GM06990 (cell line): Measurements from ENCODE around the gene TBC1D9.

Experiments used
- DNase-seq: peaks from one replicate; pipeline ENCODE4 v3.0.0-alpha.2; 2011; ENCODE audit not compliant: insufficient read length; ENCODE audit errors: extremely low read depth
- H3K27me3 ChIP-seq: replicated peaks from 2 replicates; pipeline ENCODE4 v1.6.0; 2011; ENCODE audit warnings: low read length; ENCODE audit not compliant: control insufficient read depth, insufficient read depth
- H3K36me3 ChIP-seq: 2 replicates; pipeline ENCODE4 v1.5.1; 2011; ENCODE audit warnings: low read length; ENCODE audit not compliant: control insufficient read depth, insufficient read depth
- H3K4me3 ChIP-seq: replicated peaks from 2 replicates; pipeline ENCODE4 v1.5.1; 2011; ENCODE audit warnings: low read depth, mild to moderate bottlenecking, control low read depth, low read length
- TF ChIP-seq, protein P1 (sequence below): IDR thresholded peaks from 2 replicates; pipeline ENCODE4 v1.5.1; 2011; ENCODE audit warnings: low read length, control low read depth, mild to moderate bottlenecking, inconsistent platforms; ENCODE audit not compliant: insufficient read depth, poor library complexity, severe bottlenecking

TBC1D9 gene

DNA sequence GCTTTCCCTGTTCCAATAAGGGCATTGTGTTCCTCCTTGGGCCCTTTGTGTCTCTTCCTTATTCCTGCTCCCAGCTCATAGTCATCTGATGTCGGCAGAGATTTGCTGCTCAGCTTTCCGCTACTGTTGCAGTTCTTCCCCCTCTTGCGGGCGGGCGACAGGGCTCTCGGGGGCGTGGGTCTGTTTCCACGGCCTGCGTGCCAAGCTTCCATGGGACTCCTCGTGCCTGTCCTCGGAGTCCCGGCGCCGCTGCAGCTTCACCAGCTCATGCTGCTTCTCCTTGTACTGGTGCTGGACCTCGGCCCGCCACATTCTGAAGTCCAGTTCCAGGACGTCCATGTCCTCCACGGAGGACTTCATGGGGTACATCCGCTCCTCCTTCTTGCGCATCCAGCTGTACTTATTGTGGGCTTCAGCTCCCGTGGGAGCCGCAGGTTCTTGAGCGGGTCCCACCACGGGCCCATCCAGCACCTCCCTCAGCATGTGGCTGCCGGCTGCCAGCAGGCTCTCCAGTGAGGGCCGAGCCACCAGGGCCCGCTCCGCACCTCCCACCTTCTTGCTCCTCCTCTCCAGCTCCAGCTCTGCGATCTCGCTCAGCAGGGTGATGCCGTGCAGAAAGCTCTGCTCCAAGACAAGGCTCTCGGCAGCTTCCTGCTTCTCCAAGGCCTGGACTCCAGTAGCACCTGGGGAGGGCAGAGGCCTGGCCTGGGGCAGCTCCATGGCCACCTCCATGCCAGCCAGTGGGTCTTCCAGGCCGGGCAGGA lies 113.3 kb downstream of the TBC1D9 start:
- H3K4me3 ChIP-seq = no peak overlapping the region
- TF ChIP-seq, protein P1, sequence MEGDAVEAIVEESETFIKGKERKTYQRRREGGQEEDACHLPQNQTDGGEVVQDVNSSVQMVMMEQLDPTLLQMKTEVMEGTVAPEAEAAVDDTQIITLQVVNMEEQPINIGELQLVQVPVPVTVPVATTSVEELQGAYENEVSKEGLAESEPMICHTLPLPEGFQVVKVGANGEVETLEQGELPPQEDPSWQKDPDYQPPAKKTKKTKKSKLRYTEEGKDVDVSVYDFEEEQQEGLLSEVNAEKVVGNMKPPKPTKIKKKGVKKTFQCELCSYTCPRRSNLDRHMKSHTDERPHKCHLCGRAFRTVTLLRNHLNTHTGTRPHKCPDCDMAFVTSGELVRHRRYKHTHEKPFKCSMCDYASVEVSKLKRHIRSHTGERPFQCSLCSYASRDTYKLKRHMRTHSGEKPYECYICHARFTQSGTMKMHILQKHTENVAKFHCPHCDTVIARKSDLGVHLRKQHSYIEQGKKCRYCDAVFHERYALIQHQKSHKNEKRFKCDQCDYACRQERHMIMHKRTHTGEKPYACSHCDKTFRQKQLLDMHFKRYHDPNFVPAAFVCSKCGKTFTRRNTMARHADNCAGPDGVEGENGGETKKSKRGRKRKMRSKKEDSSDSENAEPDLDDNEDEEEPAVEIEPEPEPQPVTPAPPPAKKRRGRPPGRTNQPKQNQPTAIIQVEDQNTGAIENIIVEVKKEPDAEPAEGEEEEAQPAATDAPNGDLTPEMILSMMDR = no peak
- no peaks in the 10 kb centered on the region for H3K27me3 ChIP-seq
- DNase-seq = no peak
- H3K36me3 ChIP-seq = no peaks in the 10 kb centered on the region

DNA sequence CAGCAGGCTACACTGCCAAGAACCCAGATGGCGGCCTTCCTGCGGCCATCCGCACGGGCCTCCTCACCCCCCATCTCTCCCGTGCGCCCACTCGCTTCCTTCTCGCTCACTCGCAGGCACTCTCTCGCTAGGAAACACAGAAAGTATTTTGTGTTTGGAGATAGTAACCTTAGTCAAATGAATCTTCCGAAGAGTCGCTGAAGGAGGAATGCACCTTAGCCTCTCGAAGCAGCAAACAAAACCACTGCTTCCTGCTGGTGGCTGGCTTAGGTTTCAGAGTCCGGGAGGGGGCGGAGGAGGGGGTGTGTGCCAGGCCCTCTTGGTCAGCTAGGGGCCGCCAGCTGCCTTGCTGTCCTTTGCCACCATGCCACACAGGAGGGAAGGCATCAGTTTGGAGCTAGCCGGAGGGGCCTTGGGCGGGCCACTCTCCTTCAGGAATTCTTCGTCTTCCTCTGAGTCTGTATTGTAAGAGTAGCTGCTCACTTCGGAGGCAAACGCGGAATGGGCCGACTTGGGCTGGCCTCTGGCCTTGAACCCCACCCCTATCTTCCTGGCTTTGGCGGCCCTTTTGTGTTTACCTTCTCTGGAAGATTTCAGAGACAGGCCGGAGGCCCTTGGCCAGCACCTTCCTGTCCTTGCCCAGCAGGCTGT lies 114.3 kb downstream of the TBC1D9 start:
- DNase-seq = no peak
- H3K4me3 ChIP-seq = no peak overlapping the region

DNA sequence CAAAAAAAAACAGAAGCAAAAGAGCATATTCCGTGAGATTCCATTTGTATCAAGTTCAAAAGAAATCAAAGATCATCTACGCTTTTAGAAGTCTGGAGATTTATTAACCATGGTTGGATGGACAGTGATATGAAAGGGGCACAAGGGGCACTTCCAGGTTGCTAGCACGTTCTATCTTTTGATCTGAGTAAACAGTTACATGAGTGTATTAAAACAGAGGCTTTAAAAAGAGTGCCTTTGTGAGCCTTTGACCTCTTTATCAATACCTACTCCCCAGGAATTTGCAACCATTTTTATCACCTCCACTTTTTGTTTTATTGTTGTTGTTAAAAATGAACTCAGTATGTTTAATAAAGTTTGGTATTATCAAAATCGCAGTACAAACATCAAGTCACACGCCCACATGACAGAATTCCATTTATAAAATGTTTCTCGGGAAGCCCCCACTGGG lies 115.1 kb downstream of the TBC1D9 start:
- no peak overlapping the region for H3K4me3 ChIP-seq
- no peaks in the 10 kb centered on the region for H3K27me3 ChIP-seq
- TF ChIP-seq, protein P1 = no peak
- DNase-seq = no peak
- H3K36me3 ChIP-seq = no peaks in the 10 kb centered on the region; the same call in 1 of the 2 replicates

More for the DNA sequence above, 114.3 kb downstream of the TBC1D9 start:
- H3K27me3 ChIP-seq = no peaks in the 10 kb centered on the region
- TF ChIP-seq, protein P1 = peak; percentile 16
- H3K36me3 ChIP-seq = no peaks in the 10 kb centered on the region; the same call in 1 of the 2 replicates

DNA sequence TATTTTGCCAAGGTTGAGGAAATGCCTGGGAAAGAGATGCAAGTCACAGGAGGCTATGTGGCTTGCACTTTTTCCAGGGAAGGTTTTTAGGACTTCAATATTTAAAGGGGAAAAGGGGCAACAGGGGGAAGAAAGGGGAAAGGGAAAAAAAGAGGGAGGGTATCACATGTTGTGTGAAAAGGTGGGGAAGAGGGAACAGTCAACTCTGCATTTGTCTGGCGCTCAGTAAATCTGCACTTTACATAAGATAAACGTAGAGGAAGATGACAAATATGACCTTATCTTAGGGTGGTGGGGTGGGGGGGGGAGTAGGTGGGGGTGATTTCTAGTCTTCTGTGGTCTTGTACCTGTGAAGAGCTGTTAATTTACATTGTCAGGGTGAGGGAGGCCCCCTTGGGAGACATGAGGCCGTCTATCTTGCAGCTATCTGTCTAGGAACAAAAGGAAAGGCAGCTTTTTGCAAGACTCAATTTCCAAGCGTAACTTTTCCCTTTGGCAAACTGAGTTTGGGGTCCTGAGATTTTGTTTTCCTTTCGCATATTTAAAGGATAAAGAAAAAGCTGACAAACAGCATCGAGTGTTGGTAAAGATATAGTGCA lies 115.9 kb downstream of the TBC1D9 start:
- H3K36me3 ChIP-seq = no peaks in the 10 kb centered on the region; the same call in 1 of the 2 replicates
- H3K27me3 ChIP-seq = no peaks in the 10 kb centered on the region
- no peak overlapping the region for H3K4me3 ChIP-seq
- TF ChIP-seq, protein P1 = no peak
- no peak for DNase-seq

DNA sequence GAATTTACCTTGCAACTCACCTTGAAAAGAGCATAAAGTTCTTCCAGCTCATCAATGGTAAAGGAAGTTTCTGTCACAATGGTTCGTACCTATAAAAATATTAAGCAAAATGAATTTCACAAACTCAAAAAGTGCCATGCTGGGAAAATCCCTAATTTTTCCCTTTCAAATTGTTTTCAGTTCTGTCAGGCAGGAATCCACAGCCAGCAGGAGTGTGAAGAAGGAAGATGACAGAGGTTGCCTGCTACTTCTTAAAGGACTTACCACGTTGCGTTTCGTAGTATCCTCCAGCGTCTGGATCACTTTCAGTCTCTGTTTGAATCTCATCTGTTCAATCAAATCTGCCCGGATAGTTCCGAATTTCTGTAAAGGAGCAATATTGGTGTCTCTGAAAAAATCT lies 117.1 kb downstream of the TBC1D9 start:
- DNase-seq = no peak
- no peak overlapping the region for H3K4me3 ChIP-seq
- TF ChIP-seq, protein P1 = no peak
- no peaks in the 10 kb centered on the region; the same call in 1 of the 2 replicates for H3K36me3 ChIP-seq
- no peaks in the 10 kb centered on the region for H3K27me3 ChIP-seq
